Astrocyte (in vitro differentiated cells and primary cell): ENCODE measurements around the gene UST. TPM values are rescaled to one million over a fixed set of nuclear protein-coding genes. Genes with fewer than 3 reads are reported as not detected.

Source experiments
- DNase-seq: peaks from one replicate; pipeline ENCODE4 v3.0.0-alpha.2; 2010; ENCODE audit warnings: low read depth
- FAIRE-seq: peaks from 2 replicates; lab custom pipeline; 2011; peaks lifted over from hg19 to GRCh38; lab: Jason Lieb, UNC
- H2AFZ ChIP-seq: 2 replicates; pipeline ENCODE4 v1.6.0; 2012; ENCODE audit warnings: low read depth, low read length, inconsistent platforms
- H3K27ac ChIP-seq: 2 replicates; pipeline ENCODE4 v1.5.1; 2011; ENCODE audit warnings: low read depth, low read length, inconsistent platforms
- H3K27me3 ChIP-seq: 2 replicates; pipeline ENCODE4 v1.6.0; 2011; ENCODE audit warnings: low read length, inconsistent platforms; ENCODE audit not compliant: insufficient read depth
- H3K36me3 ChIP-seq: 2 replicates; pipeline ENCODE4 v1.5.1; 2011; ENCODE audit warnings: low read length, inconsistent platforms; ENCODE audit not compliant: insufficient read depth
- H3K4me1 ChIP-seq: 2 replicates; pipeline ENCODE4 v1.5.1; 2011; ENCODE audit warnings: low read length, inconsistent platforms; ENCODE audit not compliant: insufficient read depth
- H3K4me2 ChIP-seq: 2 replicates; pipeline ENCODE4 v1.6.0; 2012; ENCODE audit warnings: low read length, inconsistent platforms
- H3K4me3 ChIP-seq: 2 replicates; pipeline ENCODE4 v1.5.1; 2011; ENCODE audit warnings: low read depth, mild to moderate bottlenecking, low read length, inconsistent platforms; ENCODE audit not compliant: insufficient read depth
- H3K79me2 ChIP-seq: 2 replicates; pipeline ENCODE4 v1.6.0; 2012; ENCODE audit warnings: mild to moderate bottlenecking, low read length, inconsistent platforms; ENCODE audit not compliant: insufficient read depth
- H3K9ac ChIP-seq: 2 replicates; pipeline ENCODE4 v1.6.0; 2012; ENCODE audit warnings: mild to moderate bottlenecking, low read length, inconsistent platforms
- H3K9me3 ChIP-seq: 2 replicates; pipeline ENCODE4 v1.5.1; 2012; ENCODE audit warnings: low read depth, mild to moderate bottlenecking, low read length, inconsistent platforms; ENCODE audit not compliant: insufficient read depth
- H4K20me1 ChIP-seq: 2 replicates; pipeline ENCODE4 v1.6.0; 2012; ENCODE audit warnings: low read length, inconsistent platforms; ENCODE audit not compliant: insufficient read depth
- H3K27ac Mint-ChIP-seq: one replicate; pipeline ENCODE4 v1.8.0; 2021; ENCODE audit warnings: mild to moderate bottlenecking, mixed read lengths; ENCODE audit not compliant: unreplicated experiment
- H3K27me3 Mint-ChIP-seq: one replicate; pipeline ENCODE4 v1.8.0; 2021; ENCODE audit warnings: low read depth, mixed read lengths; ENCODE audit not compliant: unreplicated experiment
- H3K36me3 Mint-ChIP-seq: one replicate; pipeline ENCODE4 v1.8.0; 2021; ENCODE audit warnings: low read depth, mixed read lengths; ENCODE audit not compliant: unreplicated experiment
- H3K4me1 Mint-ChIP-seq: one replicate; pipeline ENCODE4 v1.8.0; 2021; ENCODE audit warnings: low read depth, mixed read lengths; ENCODE audit not compliant: unreplicated experiment
- H3K4me3 Mint-ChIP-seq: one replicate; pipeline ENCODE4 v1.8.0; 2021; ENCODE audit warnings: mild to moderate bottlenecking, moderate library complexity, mixed read lengths; ENCODE audit not compliant: unreplicated experiment
- H3K9me3 Mint-ChIP-seq: one replicate; pipeline ENCODE4 v1.8.0; 2021; ENCODE audit warnings: mild to moderate bottlenecking, mixed read lengths; ENCODE audit not compliant: unreplicated experiment
- CTCF ChIP-seq: IDR thresholded peaks from 2 replicates; pipeline ENCODE4 v1.5.1; 2011; ENCODE audit warnings: low read depth, mild to moderate bottlenecking, inconsistent platforms, low read length, moderate library complexity; ENCODE audit not compliant: insufficient read depth
- EZH2 ChIP-seq: IDR thresholded peaks from 2 replicates; pipeline ENCODE4 v1.6.1; 2012; ENCODE audit warnings: mild to moderate bottlenecking, low read length, inconsistent platforms; ENCODE audit not compliant: insufficient read depth
- total RNA-seq: library from RNA; stranded (reverse); gene quantifications from 2 replicates; pipeline ENCODE4 v1.2.1, GENCODE V29; 2021

The UST gene
- total RNA-seq, 1 donor from 2014 or later = 15.3 TPM

GRCh38 chr6:148967011-148967520, 220.2 kb downstream of the UST start:
- Histone ChIP-seq H3K4me2 (no peak overlapping the region), H3K4me3 (no peak overlapping the region), H4K20me1 (no peaks in the 10 kb centered on the region), H3K27ac (no peak overlapping the region), H3K9me3 (no peaks in the 10 kb centered on the region), H3K79me2 (no peaks in the 10 kb centered on the region), H2AFZ (no peak overlapping the region), H3K9ac (no peak overlapping the region), H3K27me3 (no peaks in the 10 kb centered on the region), H3K4me1 (peaks cover 28% of the 10 kb centered on the region), H3K36me3 (no peaks in the 10 kb centered on the region)
- H3K9me3 Mint-ChIP-seq = peaks cover 1% of the 10 kb centered on the region
- peaks cover 13% of the 10 kb centered on the region for H3K4me1 Mint-ChIP-seq
- TF ChIP-seq EZH2 (no peak), CTCF (no peak)
- peaks cover 4% of the 10 kb centered on the region for H3K36me3 Mint-ChIP-seq
- H3K4me3 Mint-ChIP-seq = no peak overlapping the region
- H3K27ac Mint-ChIP-seq = no peak overlapping the region
- FAIRE-seq (no peak), DNase-seq (no peak)
- H3K27me3 Mint-ChIP-seq = peaks cover 4% of the 10 kb centered on the region

- Histone ChIP-seq H3K27ac (no peak overlapping the region), H3K4me3 (no peak overlapping the region), H3K36me3 (no peaks in the 10 kb centered on the region), H4K20me1 (no peaks in the 10 kb centered on the region), H3K9ac (no peak overlapping the region), H3K9me3 (no peaks in the 10 kb centered on the region), H3K4me2 (no peak overlapping the region), H3K27me3 (no peaks in the 10 kb centered on the region), H3K79me2 (no peaks in the 10 kb centered on the region), H2AFZ (no peak overlapping the region), H3K4me1 (peaks cover 28% of the 10 kb centered on the region)
- Mint-ChIP-seq H3K9me3 (peaks cover 1% of the 10 kb centered on the region), H3K27me3 (peaks cover 4% of the 10 kb centered on the region), H3K4me3 (no peak overlapping the region), H3K27ac (no peak overlapping the region), H3K36me3 (peaks cover 4% of the 10 kb centered on the region), H3K4me1 (peaks cover 16% of the 10 kb centered on the region)
- FAIRE-seq (no peak), DNase-seq (no peak)
- TF ChIP-seq EZH2 (no peak), CTCF (no peak)
Measured at GRCh38 chr6:148967541-148967956, 220.7 kb downstream of the UST start.

- FAIRE-seq = peak; percentile 9
- peak; percentile 55 for DNase-seq
- Histone ChIP-seq H3K9ac (peak overlapping the region; percentile 28), H3K4me1 (peaks cover 28% of the 10 kb centered on the region), H3K4me2 (peak overlapping the region; percentile 2), H3K27me3 (no peaks in the 10 kb centered on the region), H3K79me2 (no peaks in the 10 kb centered on the region), H3K36me3 (no peaks in the 10 kb centered on the region), H3K9me3 (no peaks in the 10 kb centered on the region), H3K4me3 (no peak overlapping the region), H2AFZ (no peak overlapping the region), H3K27ac (peak overlapping the region; percentile 9), H4K20me1 (no peaks in the 10 kb centered on the region)
- H3K27ac Mint-ChIP-seq = no peak overlapping the region
- peaks cover 1% of the 10 kb centered on the region for H3K36me3 Mint-ChIP-seq
- TF ChIP-seq CTCF (no peak), EZH2 (no peak)
- peaks cover 1% of the 10 kb centered on the region for H3K9me3 Mint-ChIP-seq
- peaks cover 16% of the 10 kb centered on the region for H3K4me1 Mint-ChIP-seq
- no peak overlapping the region for H3K4me3 Mint-ChIP-seq
- H3K27me3 Mint-ChIP-seq = peaks cover 4% of the 10 kb centered on the region
Measured at GRCh38 chr6:148968771-148969602, 222.2 kb downstream of the UST start.
